Measurements from ENCODE around the gene NFE2L2.
"Not testable (repeated sequence)": the region's sequence is repeated elsewhere in the genome, so short reads cannot be mapped to it uniquely, and the experiment has no call there.

Gene NFE2L2

DNA sequence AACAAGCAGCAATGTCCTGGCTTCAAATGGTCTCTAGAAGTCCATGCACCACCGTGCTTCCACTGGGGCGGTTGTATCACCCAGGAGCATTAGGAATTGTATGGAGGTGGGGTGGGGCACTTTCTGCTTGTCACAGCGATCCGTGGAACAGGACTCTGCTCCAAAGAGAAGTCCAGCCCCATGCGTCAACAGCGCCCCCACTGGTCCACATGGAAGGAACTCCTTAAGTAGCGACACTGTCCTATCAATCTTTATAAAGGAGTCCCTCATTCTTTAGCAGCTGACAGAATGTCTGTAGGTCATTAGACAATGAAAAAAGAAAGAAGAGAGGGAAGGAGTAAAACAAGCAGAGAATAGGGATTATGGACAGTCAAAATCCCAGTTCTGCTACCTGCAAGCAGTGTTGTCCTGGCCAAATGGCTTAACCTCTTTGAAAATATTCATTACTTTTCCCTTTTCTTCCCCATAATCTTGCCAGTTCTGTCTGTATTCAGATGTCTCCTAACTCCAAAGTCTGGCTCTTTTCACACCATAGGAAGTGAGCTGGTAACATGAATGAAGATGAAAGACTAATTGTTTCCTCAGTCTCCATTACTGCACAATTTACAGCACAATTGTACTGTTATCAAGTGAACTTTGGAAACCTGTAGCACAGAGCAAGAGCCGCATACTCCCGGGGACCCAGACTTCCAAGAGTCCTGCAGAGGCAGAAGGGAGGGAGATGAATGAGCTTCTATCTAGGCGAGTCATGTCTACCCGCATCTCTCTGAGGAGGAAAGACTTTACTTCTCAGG lies 9.9 kb downstream of the NFE2L2 start:
- no peak for DNase-seq

DNA sequence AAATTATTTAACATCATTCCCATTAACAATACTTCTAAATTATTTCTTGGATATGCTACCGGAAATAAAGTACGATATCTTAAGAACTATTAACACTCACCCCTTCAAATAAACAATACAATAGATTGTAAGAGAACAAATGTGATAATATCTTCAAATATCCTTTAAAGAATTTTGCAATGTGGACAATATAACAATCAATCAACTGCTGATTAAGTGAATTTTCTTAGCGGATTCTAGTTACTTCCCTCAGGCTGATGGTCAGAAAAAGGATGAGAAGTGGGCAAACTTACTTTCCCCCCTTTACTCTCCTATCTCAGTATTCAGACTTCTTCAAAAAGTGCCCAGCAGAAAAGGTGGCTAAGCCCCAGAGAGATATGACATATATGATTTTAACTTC lies 10.8 kb downstream of the NFE2L2 start:
- no peak for DNase-seq

DNA sequence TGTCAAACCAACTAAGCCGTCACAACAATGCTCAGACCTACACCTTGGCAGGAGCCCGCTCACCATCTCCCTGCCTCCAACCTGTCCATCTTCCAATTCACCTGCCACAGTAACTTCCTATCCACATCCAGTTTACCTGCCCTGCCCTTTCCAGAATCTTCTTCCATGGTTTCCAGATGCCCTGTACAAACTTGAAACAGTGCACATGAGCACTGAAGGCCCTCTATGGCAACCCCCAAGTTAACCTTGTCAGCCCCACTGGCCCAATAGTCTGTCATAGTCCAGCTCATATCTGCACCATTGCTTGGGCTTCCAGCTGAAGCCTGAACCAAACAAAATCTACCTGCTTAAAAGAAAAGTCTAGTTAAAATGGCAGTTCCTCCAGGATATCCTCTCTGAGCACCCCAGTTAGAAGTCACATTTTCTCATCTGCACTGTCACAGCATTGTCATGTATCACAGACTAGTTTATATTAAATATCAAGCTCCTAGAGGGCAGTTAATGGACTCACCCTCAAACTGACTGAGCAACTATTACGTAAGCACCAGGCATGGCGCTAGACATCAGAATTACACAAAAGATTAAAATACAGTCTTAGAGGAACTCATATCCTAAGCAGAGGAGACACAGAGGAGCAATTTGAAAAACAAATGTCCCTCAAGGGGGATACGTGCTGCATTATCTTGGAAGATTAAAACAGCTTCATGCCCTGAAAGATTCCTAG lies 11.6 kb downstream of the NFE2L2 start:
- no peak for DNase-seq

DNA sequence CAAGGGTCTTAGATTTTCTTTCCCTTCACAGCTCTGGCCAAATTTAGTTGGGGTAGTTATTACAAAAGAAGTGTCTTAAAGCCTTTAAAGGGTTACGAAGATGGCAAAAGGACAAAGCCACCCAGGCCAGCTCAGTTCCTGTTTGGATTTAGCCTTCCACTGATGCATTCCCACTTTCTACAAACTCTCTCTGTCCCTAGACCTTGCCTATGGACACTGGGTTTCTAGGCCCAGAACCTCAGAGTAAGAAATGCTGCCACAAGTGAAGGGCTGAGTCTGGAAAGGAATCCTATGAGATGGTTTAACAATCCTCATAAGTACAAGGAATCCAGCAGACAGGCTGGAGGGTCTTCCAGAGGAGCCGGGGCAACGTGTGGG lies 13.4 kb downstream of the NFE2L2 start:
- DNase-seq, result no peak

DNA sequence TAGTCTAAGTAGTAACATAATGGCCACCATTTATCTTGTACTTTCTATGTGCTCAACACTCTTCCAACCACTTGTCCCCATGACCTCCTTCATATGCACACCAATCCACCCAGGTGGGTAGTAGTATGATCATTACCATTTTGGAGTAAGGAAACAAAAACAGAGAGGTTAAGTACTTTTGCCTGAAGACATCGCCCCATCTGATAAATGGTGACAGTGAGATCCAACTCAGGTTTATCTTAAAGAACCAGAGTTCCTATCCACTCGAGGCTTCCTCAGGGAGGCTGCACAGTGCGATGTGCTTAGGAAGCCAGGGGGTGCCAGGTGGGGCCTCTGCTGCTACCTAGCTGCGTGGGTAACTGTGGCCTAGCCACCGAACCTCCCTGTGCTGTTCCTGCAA lies 14.1 kb downstream of the NFE2L2 start:
- DNase-seq, result no peak

DNA sequence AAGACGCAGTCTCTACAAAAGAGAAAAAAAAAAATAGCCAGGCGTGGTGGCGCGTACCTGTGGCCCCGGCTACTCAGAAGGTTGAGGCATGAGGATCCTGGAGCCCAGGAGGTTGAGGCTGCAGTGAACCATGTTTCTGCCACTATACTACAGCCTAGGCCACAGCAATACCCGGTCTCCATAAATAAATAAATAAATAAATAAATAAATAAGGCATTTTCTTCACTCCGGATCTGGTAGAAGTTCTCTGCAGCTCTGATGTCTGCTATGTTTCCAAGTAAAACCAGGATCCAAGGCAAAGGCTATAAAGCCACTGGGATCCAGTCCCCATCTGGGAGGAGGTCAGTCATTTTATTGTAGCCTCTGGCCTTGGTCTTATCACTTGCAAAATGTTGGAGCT lies 15.5 kb downstream of the NFE2L2 start:
- no peak for DNase-seq

DNA sequence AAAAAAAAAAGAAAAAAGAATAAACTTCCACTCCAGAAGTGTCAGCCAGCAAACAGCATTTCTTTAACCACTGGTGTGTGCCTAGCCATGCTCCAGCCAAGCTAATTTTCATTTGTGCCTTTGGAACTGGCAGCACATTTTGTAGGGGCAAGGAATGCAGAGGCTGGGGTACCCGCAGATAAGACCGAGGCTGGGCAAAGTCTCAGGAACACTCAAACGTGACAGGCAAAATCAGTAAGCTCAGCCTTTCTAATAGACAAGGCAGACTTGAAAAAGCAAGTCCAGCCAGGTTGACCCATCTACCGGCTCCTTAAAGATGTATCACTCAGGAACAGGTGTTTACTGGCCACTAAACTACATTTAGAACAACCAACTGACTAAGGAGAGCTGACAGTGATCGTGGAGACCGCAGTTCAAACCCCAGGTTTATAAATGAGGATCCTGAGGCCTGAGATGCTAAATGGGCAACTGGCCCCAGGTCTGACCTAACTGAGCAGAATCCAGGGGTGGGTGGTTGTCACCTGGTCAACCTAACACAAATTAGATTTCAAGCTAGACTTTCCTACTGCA lies 16.7 kb downstream of the NFE2L2 start:
- DNase-seq, result no peak

DNA sequence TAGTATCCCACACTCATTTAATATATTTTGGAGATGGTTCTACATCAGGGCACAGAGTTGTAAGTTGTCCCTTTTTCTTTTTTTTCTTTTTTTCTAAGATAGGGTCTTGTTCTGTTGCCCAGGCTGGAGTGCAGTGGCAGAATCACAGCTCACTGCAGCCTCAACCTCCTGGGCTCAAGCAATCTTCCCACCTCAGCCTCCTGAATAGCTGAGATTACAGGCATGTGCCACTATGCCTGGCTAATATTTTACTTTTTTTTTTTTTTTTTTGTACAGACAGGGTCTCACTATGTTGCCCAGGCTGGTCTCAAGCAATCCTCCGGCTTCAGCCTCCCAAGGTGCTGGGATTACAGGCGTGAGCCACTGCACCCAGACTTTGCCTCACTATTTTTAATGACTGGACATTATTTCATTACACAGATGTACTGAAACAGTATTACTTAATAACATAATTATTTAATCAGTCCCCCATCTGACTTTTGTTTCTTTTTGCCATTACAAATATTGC lies 17.9 kb downstream of the NFE2L2 start:
- DNase-seq, result not testable (repeated sequence)

DNA sequence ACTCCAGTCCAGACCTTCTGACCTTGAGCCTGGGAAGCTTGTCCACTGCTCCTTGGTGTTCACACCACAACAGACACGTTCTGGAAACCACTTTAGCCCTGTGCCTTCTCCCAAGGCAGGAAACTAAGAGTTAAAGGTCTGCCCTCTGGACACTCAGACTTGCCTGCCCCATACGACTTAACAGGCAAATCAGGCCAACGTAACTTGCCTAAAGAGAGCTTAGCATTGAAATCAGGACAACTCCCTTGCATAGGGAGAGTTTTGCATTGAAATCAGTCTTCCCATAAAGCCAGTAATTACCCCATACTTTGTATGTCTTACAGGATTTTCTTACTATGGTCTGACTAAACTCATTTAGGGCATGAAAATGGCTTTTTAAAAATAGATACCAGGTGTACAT lies 18.5 kb downstream of the NFE2L2 start:
- DNase-seq, result no peak

DNA sequence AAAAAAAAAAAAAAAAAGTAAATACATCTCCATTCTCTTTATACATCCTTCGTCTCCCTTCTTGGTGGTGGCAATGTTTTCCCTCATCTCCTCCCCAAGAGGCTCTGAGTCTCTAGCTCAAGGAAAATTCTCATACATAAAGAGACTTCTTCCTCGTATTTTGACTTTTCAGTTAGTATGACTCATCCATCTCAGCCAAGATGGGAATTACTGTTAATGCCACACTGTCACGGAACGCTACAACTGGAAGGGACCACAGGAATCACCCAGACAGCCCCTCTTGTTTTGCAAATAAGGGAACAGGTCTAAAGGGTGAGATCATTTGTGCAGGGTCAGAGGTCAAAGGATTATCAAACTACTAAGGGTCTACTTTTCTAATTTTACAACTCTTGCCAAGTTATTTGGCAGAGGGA lies 19.5 kb downstream of the NFE2L2 start:
- no peak for DNase-seq

DNA sequence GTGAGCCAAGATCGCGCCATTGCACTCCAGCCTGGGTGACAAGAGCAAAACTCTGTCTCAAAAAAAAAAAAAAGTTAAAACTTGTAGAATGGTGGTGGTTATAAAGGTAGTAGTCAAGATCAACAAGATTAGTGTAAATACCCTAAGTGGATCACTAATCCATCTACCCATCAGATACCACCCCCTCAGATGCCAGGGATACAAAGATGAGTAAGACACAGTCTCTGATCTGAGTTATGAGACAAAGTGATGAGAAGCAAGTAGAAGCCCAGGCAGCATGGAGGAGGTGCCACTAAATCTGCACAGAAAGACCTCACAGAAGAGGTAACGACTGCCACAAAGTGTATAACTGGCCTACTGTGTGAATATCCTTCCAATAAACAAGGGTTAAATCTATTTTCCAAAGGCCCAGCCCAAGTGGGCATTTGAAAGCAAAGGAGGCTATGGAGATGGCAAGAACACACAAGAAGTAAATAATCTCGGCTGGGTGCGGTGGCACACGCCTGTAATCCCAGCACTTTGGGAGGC lies 20.2 kb downstream of the NFE2L2 start:
- no peak for DNase-seq

DNA sequence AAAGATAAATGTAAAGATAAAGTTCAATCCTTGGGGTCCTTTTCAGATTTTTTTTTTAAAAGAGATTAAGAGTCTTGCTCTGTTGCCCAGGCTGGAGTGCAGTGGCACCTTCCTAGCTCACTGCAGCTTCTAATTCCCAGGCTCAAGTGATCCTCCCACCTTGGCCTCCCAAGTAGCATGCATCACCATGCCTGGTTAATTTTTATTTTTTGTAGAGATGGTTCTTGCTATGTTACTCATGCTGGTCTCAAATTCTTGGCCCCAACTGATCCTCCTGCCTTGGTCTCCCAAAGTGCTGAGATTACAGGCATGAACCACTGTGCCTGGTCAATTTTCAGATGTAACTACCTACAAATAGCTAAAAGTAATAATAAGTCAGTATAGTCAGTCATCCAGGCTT lies 21.1 kb downstream of the NFE2L2 start:
- DNase-seq, result no peak

DNA sequence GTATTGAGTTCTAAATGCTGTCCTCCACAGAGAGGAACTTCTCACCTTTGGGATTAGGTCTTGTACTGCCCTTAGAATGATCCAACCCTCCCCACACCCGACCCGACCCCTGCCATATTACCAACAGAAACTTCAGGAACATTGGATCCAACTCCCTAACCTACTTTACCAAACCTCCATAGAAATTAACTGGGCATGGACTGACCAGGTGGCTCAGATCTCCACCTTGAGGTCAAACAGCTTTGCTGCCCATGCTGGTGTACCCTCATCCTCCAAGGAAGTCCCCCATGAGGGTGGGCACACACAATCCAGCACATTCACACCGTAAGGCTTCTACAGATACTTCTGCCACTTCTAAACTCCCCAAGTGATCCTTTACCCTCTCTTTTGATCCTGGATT lies 21.5 kb downstream of the NFE2L2 start:
- no peak for DNase-seq

DNA sequence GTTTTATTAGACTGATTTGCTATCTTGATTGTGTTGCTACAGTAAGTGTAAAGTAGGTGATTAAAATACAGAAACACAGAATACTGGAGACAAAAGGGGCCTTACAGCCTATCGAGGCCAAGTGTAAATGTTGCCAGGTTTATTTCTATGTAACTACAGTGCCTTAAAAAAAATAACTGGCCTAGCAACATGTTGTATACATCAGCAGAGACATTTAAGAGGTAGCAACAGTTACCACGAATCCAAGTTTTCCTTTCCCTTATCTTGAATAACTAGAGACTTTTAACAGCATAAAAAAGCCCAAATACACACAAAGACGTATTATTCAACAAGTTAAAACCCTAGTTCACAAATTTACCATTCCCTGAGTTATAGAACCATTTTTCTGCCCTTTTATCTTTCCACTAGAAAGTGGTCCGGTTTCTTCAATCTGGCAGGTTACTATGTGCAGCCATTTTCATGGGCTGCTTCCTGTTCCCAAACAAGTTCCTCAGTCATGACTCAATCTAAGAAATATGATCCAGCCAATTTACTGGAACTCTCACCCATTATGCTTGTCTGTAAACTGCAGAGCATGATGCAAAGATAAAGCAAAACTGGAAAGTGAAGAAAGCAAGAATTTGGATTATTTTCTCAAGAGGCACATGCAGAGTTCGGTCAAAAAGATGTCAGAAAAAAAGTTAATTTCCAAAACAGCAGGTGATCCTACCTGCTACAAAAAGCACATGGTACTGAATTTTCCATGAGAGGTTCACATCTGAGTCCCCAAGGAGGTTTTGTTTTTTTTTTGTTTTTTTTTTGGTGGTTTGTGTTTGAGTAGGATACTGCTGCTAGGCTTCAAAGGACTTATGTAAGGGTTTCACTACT lies 22.2 kb downstream of the NFE2L2 start:
- no peak for DNase-seq

DNA sequence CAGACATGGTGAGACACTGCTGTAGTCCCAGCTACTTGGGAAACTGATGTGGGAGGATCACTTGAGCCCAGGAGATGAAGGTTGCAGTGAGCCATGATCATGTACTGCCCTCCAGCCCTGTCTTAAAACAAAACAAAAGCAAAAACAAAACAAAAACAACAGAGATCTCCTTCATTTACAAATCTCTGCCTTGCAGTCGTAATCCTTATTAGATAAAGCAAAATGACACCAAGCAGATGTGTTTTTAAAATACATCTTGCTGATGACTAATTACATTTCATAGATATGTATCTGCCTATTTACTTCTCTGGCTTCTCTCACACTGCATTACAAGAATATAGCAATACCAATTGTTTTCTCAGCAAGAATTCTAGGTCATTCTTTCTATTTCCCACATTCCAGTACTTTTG lies 22.8 kb downstream of the NFE2L2 start:
- no peak for DNase-seq

DNA sequence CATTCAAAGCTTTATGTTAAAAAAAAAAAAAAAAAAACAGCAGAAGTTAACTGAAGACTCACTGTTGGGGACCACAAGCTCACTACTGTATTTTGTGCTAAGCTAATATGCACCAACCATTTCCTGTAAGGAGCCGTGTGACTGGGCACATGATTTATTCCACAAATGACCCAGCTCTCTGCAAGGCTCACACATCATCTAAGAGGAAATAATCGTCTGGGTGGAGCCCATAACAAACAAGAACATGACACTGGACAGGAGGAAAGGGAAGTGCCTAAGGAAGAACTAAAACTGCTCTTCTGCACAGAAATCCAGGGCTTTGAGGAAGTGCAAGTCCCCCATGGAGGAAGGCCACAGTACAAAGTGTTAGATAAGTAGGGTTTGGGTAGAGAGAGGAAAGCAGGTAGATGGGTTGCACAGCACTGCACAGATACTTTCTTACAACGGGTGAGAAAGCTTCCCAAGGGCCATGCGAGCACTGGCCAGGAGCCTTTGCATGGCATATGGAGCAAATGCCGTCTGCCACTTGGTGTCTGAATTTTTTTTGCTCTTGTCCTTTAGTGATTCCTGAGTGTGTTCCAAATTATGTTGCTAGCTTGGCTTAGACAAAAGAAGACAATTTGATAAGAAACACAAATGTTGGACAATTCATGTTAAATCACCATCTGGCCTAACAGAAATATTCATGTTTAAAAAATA lies 24.4 kb downstream of the NFE2L2 start:
- DNase-seq, result no peak

DNA sequence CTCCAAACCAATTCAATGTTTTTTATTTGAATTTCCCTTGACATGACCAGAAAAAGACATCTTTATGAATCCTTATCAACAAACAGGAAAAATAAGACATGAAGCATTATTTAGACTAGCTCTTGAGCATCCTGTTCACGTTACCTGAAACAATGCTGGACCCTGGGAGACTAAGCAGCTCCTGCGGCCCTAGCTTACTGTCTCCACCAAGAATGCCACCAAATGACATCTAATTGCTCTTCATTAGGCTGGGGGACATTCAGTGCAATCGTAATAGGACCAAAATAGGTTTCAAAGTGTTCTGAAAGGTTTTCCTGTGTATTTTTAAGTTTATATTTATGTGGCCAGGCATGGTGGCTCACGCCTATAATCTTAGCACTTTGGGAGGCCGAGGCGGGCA lies 25.5 kb downstream of the NFE2L2 start:
- no peak for DNase-seq

DNA sequence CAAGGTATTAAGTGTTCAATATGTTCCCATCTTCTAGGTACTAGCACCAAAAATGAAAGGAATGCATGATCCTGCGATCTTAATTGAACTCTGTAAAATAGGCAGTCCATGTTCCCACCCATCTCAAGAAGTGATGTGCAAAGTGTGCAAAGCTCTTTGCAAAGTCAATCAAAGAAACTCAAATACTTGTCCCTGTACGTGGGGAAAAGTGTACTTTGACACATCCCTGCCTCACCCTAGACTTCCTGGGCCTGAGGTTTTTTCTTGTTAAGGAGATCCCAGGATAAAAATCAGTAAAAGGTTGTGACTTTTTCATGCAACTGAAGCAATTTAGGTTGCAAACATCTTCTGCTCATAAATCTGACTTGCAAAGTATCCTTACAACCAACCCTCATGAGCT lies 26.6 kb downstream of the NFE2L2 start:
- no peak for DNase-seq

DNA sequence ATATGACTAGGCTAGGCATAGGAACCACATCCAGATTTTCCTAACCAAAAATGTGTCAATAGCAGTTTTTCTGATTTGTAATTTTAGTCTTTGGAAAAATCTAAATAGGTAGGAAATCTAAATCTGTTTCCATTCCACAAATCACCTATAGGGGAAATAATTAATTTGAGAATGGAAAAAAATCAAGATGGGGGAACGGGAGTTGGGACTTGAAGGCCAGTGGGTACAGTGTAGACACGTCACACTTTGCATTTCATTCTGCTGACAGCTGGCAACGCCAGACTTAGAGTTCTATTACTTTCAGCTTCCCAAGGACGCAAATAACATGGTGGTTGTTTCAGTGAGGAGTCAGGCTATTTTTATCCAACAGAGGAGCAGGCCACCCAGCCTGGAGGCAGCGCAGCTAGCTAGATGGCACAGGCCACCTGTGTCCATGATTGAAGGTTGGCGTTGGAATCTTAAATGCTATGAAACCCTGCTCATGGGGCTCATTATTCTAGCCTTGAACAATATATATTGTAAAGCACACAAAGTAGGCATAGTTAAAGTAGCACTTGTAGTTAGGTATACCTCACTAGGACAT lies 28.6 kb downstream of the NFE2L2 start:
- DNase-seq, result no peak

DNA sequence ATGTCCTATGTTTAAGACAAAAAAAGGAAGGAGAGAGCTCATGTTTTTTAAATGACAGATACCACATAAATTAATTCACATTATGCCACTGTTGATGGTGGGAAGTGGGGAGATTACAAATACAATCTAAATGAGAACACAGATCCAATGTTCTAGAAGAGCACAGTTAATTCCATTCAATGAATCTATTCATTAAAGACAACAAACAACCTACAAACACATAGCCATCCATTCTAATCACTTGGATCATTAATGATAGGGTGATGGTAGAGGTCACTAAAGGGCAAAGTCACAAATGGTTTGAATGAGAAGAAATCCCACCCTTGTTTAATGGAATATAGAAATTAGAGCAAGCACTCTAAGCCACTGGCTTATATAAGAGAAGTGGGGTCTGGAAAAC lies 30.3 kb downstream of the NFE2L2 start:
- no peak for DNase-seq

DNA sequence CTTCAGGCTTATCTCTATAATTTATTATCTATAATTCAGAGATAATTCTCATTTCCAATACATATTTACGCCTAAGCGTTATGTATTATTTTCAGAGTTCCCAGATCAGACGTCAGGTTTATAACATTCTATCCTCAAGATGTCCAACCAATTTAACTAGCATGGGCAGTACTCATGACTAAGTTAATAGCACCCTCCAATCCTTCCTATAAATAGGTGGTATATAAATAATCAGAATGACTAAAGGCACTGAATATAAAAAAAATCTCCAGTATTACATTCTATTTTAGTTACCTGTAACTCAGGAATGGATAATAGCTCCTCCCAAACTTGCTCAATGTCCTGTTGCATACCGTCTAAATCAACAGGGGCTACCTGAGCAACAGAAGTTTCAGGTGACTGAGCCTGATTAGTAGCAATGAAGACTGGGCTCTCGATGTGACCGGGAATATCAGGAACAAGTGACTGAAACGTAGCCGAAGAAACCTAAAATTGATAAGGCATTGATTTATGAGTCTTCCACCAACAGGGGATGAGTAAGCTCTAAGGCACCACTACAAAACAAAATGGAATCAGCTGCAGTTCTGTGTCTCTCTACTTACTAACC lies 32.3 kb downstream of the NFE2L2 start:
- no peak for DNase-seq
